ENCODE data around the gene NHSL2.

NHSL2 gene

DNA sequence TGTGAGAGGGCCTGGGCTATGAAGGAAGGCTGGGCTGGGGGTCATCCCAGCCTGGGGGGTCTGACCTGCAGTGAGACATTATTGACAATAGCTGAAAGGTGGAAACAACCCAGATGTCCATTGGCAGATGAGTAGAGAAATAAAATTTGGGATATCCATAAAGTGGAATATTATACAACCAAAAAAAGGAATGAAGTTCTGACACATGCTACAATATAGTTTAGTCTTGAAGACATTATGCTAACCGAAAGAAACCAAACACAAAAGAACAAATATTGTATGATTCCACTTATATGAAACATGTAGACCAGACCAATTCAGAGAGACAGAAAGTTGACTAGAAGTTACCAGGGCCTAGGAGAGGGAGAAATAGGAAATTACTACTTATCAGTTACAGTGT lies 176.3 kb downstream of the NHSL2 start:
- TF ChIP-seq, protein P1, sequence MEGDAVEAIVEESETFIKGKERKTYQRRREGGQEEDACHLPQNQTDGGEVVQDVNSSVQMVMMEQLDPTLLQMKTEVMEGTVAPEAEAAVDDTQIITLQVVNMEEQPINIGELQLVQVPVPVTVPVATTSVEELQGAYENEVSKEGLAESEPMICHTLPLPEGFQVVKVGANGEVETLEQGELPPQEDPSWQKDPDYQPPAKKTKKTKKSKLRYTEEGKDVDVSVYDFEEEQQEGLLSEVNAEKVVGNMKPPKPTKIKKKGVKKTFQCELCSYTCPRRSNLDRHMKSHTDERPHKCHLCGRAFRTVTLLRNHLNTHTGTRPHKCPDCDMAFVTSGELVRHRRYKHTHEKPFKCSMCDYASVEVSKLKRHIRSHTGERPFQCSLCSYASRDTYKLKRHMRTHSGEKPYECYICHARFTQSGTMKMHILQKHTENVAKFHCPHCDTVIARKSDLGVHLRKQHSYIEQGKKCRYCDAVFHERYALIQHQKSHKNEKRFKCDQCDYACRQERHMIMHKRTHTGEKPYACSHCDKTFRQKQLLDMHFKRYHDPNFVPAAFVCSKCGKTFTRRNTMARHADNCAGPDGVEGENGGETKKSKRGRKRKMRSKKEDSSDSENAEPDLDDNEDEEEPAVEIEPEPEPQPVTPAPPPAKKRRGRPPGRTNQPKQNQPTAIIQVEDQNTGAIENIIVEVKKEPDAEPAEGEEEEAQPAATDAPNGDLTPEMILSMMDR (conservative IDR thresholded peaks at IDR 0.05; ENCODE audit: low read depth) = no peak
- CTCF ChIA-PET = no interaction called here
- POLR2A ChIA-PET (ENCODE audit: low non-redundant PET) = no interaction called here
- no peak for DNase-seq (ENCODE audit: low spot score)
- no peak overlapping the region for H3K27ac ChIP-seq

DNA sequence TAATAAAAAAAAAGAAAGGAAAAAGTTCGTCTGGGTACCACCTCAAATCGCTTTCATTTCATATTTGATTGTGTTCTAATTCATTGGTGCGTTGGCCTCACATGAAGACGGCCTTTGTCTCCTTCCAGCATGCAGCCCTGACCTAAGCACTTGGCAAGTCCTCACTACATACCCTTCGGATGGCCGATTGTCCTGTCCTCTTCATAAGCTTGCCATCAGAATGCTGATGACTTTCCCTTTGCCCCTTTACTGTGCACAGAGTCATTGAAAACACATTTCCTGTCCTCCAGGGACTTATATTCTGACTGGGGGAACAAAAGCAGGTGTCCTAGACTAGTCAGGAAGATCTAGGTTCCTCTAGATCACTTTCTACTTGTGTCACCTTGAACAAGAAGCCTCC lies 178.1 kb downstream of the NHSL2 start:
- ChIA-PET CTCF (no interaction called here), POLR2A (ENCODE audit: low non-redundant PET) (no interaction called here)
- TF ChIP-seq, protein P1 (conservative IDR thresholded peaks at IDR 0.05; ENCODE audit: low read depth) = no peak
- no peak for DNase-seq (ENCODE audit: low spot score)
- no peak overlapping the region for H3K27ac ChIP-seq

DNA sequence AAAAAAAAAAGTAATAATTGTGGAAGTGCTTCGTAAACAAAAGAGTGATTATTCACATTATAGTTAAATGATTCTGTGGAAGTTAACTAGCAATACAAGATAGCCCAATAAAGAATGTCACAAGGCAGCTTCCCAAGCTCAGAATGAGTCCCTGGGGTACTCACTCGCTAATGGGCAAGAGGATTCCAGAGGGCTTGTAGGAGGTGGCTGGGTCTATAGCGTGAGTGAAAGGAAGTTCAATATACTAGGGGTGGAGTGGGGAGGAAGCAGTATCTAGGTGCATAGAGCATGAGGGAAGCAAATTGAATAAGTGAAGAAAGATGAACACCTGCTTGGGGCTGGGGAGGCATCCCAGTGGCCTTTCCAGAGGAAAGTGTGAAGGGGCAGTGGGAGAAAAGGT lies 178.6 kb downstream of the NHSL2 start:
- ChIA-PET CTCF (no interaction called here), POLR2A (ENCODE audit: low non-redundant PET) (no interaction called here)
- TF ChIP-seq, protein P1 (conservative IDR thresholded peaks at IDR 0.05; ENCODE audit: low read depth) = no peak
- no peak for DNase-seq (ENCODE audit: low spot score)
- no peak overlapping the region for H3K27ac ChIP-seq

GRCh38 chrX:72094894-72095293 lies 184.2 kb downstream of the NHSL2 start:
- H3K27ac ChIP-seq = no peak overlapping the region
- CTCF ChIA-PET = no interaction called here
- no peak for DNase-seq (ENCODE audit: low spot score)

DNA sequence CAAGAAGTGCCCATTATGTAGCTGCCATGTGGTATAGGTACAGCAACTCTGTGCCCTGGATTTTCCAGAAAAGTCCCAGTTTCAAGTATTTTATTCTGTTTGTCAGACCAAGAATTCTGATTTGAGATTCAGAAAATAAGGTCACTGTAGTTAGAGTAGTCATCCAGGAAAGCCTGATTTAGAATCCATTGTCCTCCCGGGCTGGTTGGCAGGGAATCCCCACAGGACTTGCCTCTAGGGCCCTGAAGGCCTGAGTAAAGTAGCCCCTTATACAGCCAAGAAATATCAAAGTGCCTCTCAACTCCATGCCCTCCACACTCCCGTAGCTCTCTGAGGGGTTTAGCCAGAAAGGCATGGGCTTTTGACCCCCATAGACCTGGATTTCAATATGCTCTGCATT lies 184.7 kb downstream of the NHSL2 start:
- no peak overlapping the region for H3K27ac ChIP-seq
- DNase-seq (ENCODE audit: low spot score) = no peak
- ChIA-PET CTCF (no interaction called here), POLR2A (ENCODE audit: low non-redundant PET) (no interaction called here)
- TF ChIP-seq, protein P1 (conservative IDR thresholded peaks at IDR 0.05; ENCODE audit: low read depth) = no peak

More at GRCh38 chrX:72094894-72095293, 184.2 kb downstream of the NHSL2 start:
- TF ChIP-seq, protein P1 (conservative IDR thresholded peaks at IDR 0.05; ENCODE audit: low read depth) = no peak
- POLR2A ChIA-PET (ENCODE audit: low non-redundant PET) = no interaction called here

DNA sequence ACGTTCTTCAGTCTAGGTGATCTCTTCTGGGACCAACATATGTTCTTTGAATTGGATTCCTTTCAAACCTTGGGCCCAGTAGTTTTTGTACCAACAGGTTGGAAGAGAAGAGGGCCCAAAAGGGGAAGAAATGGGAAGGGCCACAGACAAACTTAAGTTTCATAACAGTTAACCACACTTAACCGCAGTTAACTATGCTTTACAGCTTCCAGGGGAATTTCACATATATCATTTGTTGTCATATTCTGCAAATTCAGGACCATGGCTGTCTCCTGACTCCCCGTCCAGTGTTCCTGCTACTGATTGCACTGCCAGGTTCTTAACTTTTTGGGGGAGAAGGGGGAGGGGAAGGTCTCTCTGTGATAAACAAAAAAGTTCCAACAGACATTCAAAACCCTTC lies 186.5 kb downstream of the NHSL2 start:
- POLR2A ChIA-PET (ENCODE audit: low non-redundant PET) = no interaction called here
- CTCF ChIA-PET = no interaction called here
- TF ChIP-seq, protein P1 (conservative IDR thresholded peaks at IDR 0.05; ENCODE audit: low read depth) = no peak
- no peak for DNase-seq (ENCODE audit: low spot score)
- no peak overlapping the region for H3K27ac ChIP-seq

All from RWPE1 (cell line).